DMS153 treated with DMSO at 0.1 percent for 48 hours (cell line): ENCODE data around the gene TSPAN4.

ENCODE experiments used
- DNase-seq: peaks from one replicate; lab custom pipeline; 2025; ENCODE audit not compliant: unreplicated experiment; lab: John Stamatoyannopoulos, UW

TSPAN4 gene

GRCh38 chr11:883527-883926, 40.9 kb downstream of the TSPAN4 start:
- no peak for DNase-seq

GRCh38 chr11:884578-885070, 42.0 kb downstream of the TSPAN4 start:
- DNase-seq: no peak

- DNase-seq: no peak
These were observed 43.9 kb downstream of the TSPAN4 start for GRCh38 chr11:886568-886967.

- no peak for DNase-seq
These were observed 44.9 kb downstream of the TSPAN4 start for GRCh38 chr11:887589-887988.

- no peak for DNase-seq
These were observed 45.9 kb downstream of the TSPAN4 start for GRCh38 chr11:888310-889212.

GRCh38 chr11:889257-889656, 46.6 kb downstream of the TSPAN4 start:
- no peak for DNase-seq

GRCh38 chr11:889687-890475, 47.2 kb downstream of the TSPAN4 start:
- no peak for DNase-seq

- no peak for DNase-seq
These were observed 48.3 kb downstream of the TSPAN4 start for GRCh38 chr11:890794-891540.

- DNase-seq: no peak
These were observed 50.5 kb downstream of the TSPAN4 start for GRCh38 chr11:893008-893654.

GRCh38 chr11:894575-895201, 52.0 kb downstream of the TSPAN4 start:
- DNase-seq: no peak

GRCh38 chr11:895331-896110, 52.9 kb downstream of the TSPAN4 start:
- no peak for DNase-seq

- DNase-seq: no peak
These were observed 54.8 kb downstream of the TSPAN4 start for GRCh38 chr11:897253-898142.

GRCh38 chr11:898143-898511, 55.5 kb downstream of the TSPAN4 start:
- no peak for DNase-seq

- no peak for DNase-seq
These were observed 56.0 kb downstream of the TSPAN4 start for GRCh38 chr11:898540-899190.

GRCh38 chr11:899724-900123, 57.1 kb downstream of the TSPAN4 start:
- DNase-seq: no peak

GRCh38 chr11:900545-900944, 57.9 kb downstream of the TSPAN4 start:
- DNase-seq: no peak

- DNase-seq: no peak
These were observed 58.9 kb downstream of the TSPAN4 start for GRCh38 chr11:901452-902061.

- DNase-seq: no peak
These were observed 61.7 kb downstream of the TSPAN4 start for GRCh38 chr11:904380-904779.
